ENCODE data around the gene CACNA1B. TPM values are rescaled to one million over a fixed set of nuclear protein-coding genes. Genes with fewer than 3 reads are reported as not detected.

Gene CACNA1B
- total and polyA plus RNA-seq, 2 donors (not counting 1 experiment from before 2014, with no cell fraction given): 0.01 to 0.17 TPM

GRCh38 chr9:137865581-137866145, 11.9 kb upstream of the CACNA1B start:
- Histone ChIP-seq H3K4me2 (ENCODE audit: extremely low read depth, insufficient read depth, low read length) (no peak overlapping the region), H2AFZ (ENCODE audit: low read length) (no peak overlapping the region), H3K4me1 (ENCODE audit: control insufficient read depth, extremely low read depth, insufficient read depth, low read length) (no peaks in the 10 kb centered on the region), H3K27ac (ENCODE audit: insufficient read depth, low read length) (no peak overlapping the region), H3K27me3 (ENCODE audit: control insufficient read depth, insufficient read depth, low read length) (no peaks in the 10 kb centered on the region), H4K20me1 (ENCODE audit: control insufficient read depth, extremely low read depth, insufficient read depth, low read length) (no peaks in the 10 kb centered on the region), H3K79me2 (ENCODE audit: control insufficient read depth, insufficient read depth, low read length) (no peaks in the 10 kb centered on the region), H3K4me3 (replicated peaks in 1 of 4; ENCODE audit: control extremely low read depth in 1 of 4, insufficient read depth in 1 of 4, low read depth in 3 of 4, low read length in 4 of 4) (no peak overlapping the region), H3K9ac (ENCODE audit: insufficient read depth, low read length) (no peak overlapping the region), H3K36me3 (ENCODE audit: control insufficient read depth, insufficient read depth, low read length) (no peaks in the 10 kb centered on the region), H3K9me3 (ENCODE audit: control insufficient read depth, insufficient read depth, low read depth, low read length) (no peaks in the 10 kb centered on the region)
- DNase-seq (ENCODE audit: low read depth in 2 of 2): no peak
- TF ChIP-seq EZH2 (IDR thresholded peaks at IDR 0.05; ENCODE audit: low read length, missing control alignments) (no peak), CTCF (conservative IDR thresholded peaks at IDR 0.05 in 1 of 2, IDR thresholded peaks at IDR 0.05 in 1 of 2; ENCODE audit: low read depth in 1 of 2, low read length in 2 of 2) (no peak)

- Histone ChIP-seq H3K9ac (ENCODE audit: insufficient read depth, low read length) (no peak overlapping the region), H3K27me3 (ENCODE audit: control insufficient read depth, insufficient read depth, low read length) (no peaks in the 10 kb centered on the region), H2AFZ (ENCODE audit: low read length) (no peak overlapping the region), H3K9me3 (ENCODE audit: control insufficient read depth, insufficient read depth, low read depth, low read length) (no peaks in the 10 kb centered on the region), H3K36me3 (ENCODE audit: control insufficient read depth, insufficient read depth, low read length) (no peaks in the 10 kb centered on the region), H3K4me1 (ENCODE audit: control insufficient read depth, extremely low read depth, insufficient read depth, low read length) (no peaks in the 10 kb centered on the region), H3K4me2 (ENCODE audit: extremely low read depth, insufficient read depth, low read length) (no peak overlapping the region), H3K27ac (ENCODE audit: insufficient read depth, low read length) (no peak overlapping the region), H3K4me3 (replicated peaks in 1 of 4; ENCODE audit: control extremely low read depth in 1 of 4, insufficient read depth in 1 of 4, low read depth in 3 of 4, low read length in 4 of 4) (no peak overlapping the region), H4K20me1 (ENCODE audit: control insufficient read depth, extremely low read depth, insufficient read depth, low read length) (no peaks in the 10 kb centered on the region), H3K79me2 (ENCODE audit: control insufficient read depth, insufficient read depth, low read length) (no peaks in the 10 kb centered on the region)
- no peak for DNase-seq (ENCODE audit: low read depth in 2 of 2)
- TF ChIP-seq EZH2 (IDR thresholded peaks at IDR 0.05; ENCODE audit: low read length, missing control alignments): no peak
Measured at GRCh38 chr9:137866226-137867141, 11.1 kb upstream of the CACNA1B start.

- H4K20me1 ChIP-seq (ENCODE audit: control insufficient read depth, extremely low read depth, insufficient read depth, low read length): no peaks in the 10 kb centered on the region
- H3K9ac ChIP-seq (ENCODE audit: insufficient read depth, low read length): no peak overlapping the region
- H3K27ac ChIP-seq (ENCODE audit: insufficient read depth, low read length): no peak overlapping the region
- DNase-seq (ENCODE audit: low read depth in 2 of 2): no peak
- no peaks in the 10 kb centered on the region for H3K79me2 ChIP-seq (ENCODE audit: control insufficient read depth, insufficient read depth, low read length)
- no peaks in the 10 kb centered on the region for H3K9me3 ChIP-seq (ENCODE audit: control insufficient read depth, insufficient read depth, low read depth, low read length)
- H3K4me3 ChIP-seq (replicated peaks in 1 of 4; ENCODE audit: control extremely low read depth in 1 of 4, insufficient read depth in 1 of 4, low read depth in 3 of 4, low read length in 4 of 4): no peak overlapping the region
- no peaks in the 10 kb centered on the region for H3K4me1 ChIP-seq (ENCODE audit: control insufficient read depth, extremely low read depth, insufficient read depth, low read length)
- TF ChIP-seq CTCF (conservative IDR thresholded peaks at IDR 0.05 in 1 of 2, IDR thresholded peaks at IDR 0.05 in 1 of 2; ENCODE audit: low read depth in 1 of 2, low read length in 2 of 2) (no peak), EZH2 (IDR thresholded peaks at IDR 0.05; ENCODE audit: low read length, missing control alignments) (no peak)
- H3K27me3 ChIP-seq (ENCODE audit: control insufficient read depth, insufficient read depth, low read length): no peaks in the 10 kb centered on the region
- no peaks in the 10 kb centered on the region for H3K36me3 ChIP-seq (ENCODE audit: control insufficient read depth, insufficient read depth, low read length)
- no peak overlapping the region for H2AFZ ChIP-seq (ENCODE audit: low read length)
- H3K4me2 ChIP-seq (ENCODE audit: extremely low read depth, insufficient read depth, low read length): no peak overlapping the region
Measured at GRCh38 chr9:137870432-137870831, 7.2 kb upstream of the CACNA1B start.

Measured in fibroblast of lung (primary cell).